ENCODE measurements around the gene ISCU. TPM values are rescaled to one million over a fixed set of nuclear protein-coding genes. Genes with fewer than 3 reads are reported as not detected.

ISCU gene
- total RNA-seq, 4 donors from 2014 or later = 113 to 155 (median 130) TPM

- no peak for DNase-seq
- no peaks in the 10 kb centered on the region for H3K27me3 ChIP-seq
- in situ Hi-C loops (cut with MboI; ENCODE audit: low pct_ligation_motif_present in 1 of 4, low pct_unique_long_range_greater_than_20kb in 1 of 4, low sequenced_read_pairs in 3 of 4) = no loop called here
- H3K36me3 ChIP-seq = no peaks in the 10 kb centered on the region
- intact Hi-C loops (cut with DNase I; ENCODE audit: low total_unique reads) = no loop called here
- 84 to 86% methylated on average over 5 to 9 of the region's 9 CpGs for WGBS, 2 donors (ENCODE audit: low coverage in 1 of 2)
- no peak overlapping the region for H3K4me3 ChIP-seq
- no peaks in the 10 kb centered on the region for H3K9me3 ChIP-seq
- no peaks in the 10 kb centered on the region for H3K4me1 ChIP-seq
- no peak overlapping the region for H3K27ac ChIP-seq
- TF ChIP-seq EP300 (IDR thresholded peaks at IDR 0.05; ENCODE audit: low read depth) = no peak
- no peak for TF ChIP-seq POLR2A (IDR thresholded peaks at IDR 0.05)
- TF ChIP-seq POLR2AphosphoS5 (IDR thresholded peaks at IDR 0.05) = no peak
- no peak for TF ChIP-seq CTCF (IDR thresholded peaks at IDR 0.05)
Measured at GRCh38 chr12:108602209-108602705, 39.9 kb downstream of the ISCU start.

GRCh38 chr12:108602976-108603704 is 40.7 kb downstream of the ISCU start:
- DNase-seq = no peak
- 81% methylated on average over 7 of the region's 15 CpGs; no CpG with 5 or more reads in 1 of the 2 donors for WGBS, 2 donors (ENCODE audit: low coverage in 1 of 2)
- Histone ChIP-seq H3K36me3 (no peaks in the 10 kb centered on the region), H3K9me3 (no peaks in the 10 kb centered on the region), H3K4me3 (no peak overlapping the region), H3K27me3 (no peaks in the 10 kb centered on the region), H3K4me1 (no peaks in the 10 kb centered on the region), H3K27ac (no peak overlapping the region)
- intact Hi-C loops (cut with DNase I; ENCODE audit: low total_unique reads) (no loop called here), in situ Hi-C loops (cut with MboI; ENCODE audit: low pct_ligation_motif_present in 1 of 4, low pct_unique_long_range_greater_than_20kb in 1 of 4, low sequenced_read_pairs in 3 of 4) (no loop called here)
- TF ChIP-seq CTCF (IDR thresholded peaks at IDR 0.05) = no peak
- no peak for TF ChIP-seq EP300 (IDR thresholded peaks at IDR 0.05; ENCODE audit: low read depth)
- TF ChIP-seq POLR2AphosphoS5 (IDR thresholded peaks at IDR 0.05) = no peak
- TF ChIP-seq POLR2A (IDR thresholded peaks at IDR 0.05) = no peak

GRCh38 chr12:108603743-108604142 is 41.3 kb downstream of the ISCU start:
- in situ Hi-C loops (cut with MboI; ENCODE audit: low pct_ligation_motif_present in 1 of 4, low pct_unique_long_range_greater_than_20kb in 1 of 4, low sequenced_read_pairs in 3 of 4) (no loop called here), intact Hi-C loops (cut with DNase I; ENCODE audit: low total_unique reads) (no loop called here)
- Histone ChIP-seq H3K4me1 (no peaks in the 10 kb centered on the region), H3K9me3 (no peaks in the 10 kb centered on the region), H3K36me3 (no peaks in the 10 kb centered on the region), H3K27ac (no peak overlapping the region), H3K4me3 (no peak overlapping the region), H3K27me3 (no peaks in the 10 kb centered on the region)
- no peak for DNase-seq
- TF ChIP-seq CTCF (IDR thresholded peaks at IDR 0.05) = no peak
- TF ChIP-seq POLR2A (IDR thresholded peaks at IDR 0.05) = no peak
- no peak for TF ChIP-seq EP300 (IDR thresholded peaks at IDR 0.05; ENCODE audit: low read depth)
- no peak for TF ChIP-seq POLR2AphosphoS5 (IDR thresholded peaks at IDR 0.05)
- WGBS, 2 donors (ENCODE audit: low coverage in 1 of 2) = 80 to 81% methylated on average over 1 to 4 of the region's 4 CpGs

- in situ Hi-C loops (cut with MboI; ENCODE audit: low pct_ligation_motif_present in 1 of 4, low pct_unique_long_range_greater_than_20kb in 1 of 4, low sequenced_read_pairs in 3 of 4) = no loop called here
- intact Hi-C loops (cut with DNase I; ENCODE audit: low total_unique reads) = no loop called here
- no peaks in the 10 kb centered on the region for H3K27me3 ChIP-seq
- no peaks in the 10 kb centered on the region for H3K4me1 ChIP-seq
- no peak overlapping the region for H3K27ac ChIP-seq
- no peak for TF ChIP-seq EP300 (IDR thresholded peaks at IDR 0.05; ENCODE audit: low read depth)
- TF ChIP-seq CTCF (IDR thresholded peaks at IDR 0.05) = no peak
- no peak for TF ChIP-seq POLR2A (IDR thresholded peaks at IDR 0.05)
- no peak for TF ChIP-seq POLR2AphosphoS5 (IDR thresholded peaks at IDR 0.05)
- DNase-seq = no peak
- H3K4me3 ChIP-seq = no peak overlapping the region
- 50 to 52% methylated on average over 14 of the region's 14 CpGs for WGBS, 2 donors (ENCODE audit: low coverage in 1 of 2)
- H3K36me3 ChIP-seq = no peaks in the 10 kb centered on the region
- no peaks in the 10 kb centered on the region for H3K9me3 ChIP-seq
Measured at GRCh38 chr12:108604208-108604941, 42.0 kb downstream of the ISCU start.
